DMS153 treated with DMSO at 0.1 percent for 48 hours (cell line): ENCODE data around the gene ALX4.

Source experiments
- DNase-seq: peaks from one replicate; lab custom pipeline; 2025; ENCODE audit not compliant: unreplicated experiment; lab: John Stamatoyannopoulos, UW

The ALX4 gene

GRCh38 chr11:44309478-44310205, at the start of gene ALX4:
Gene ALX4, minus strand, starts transcription at chr11:44310139. Its CDS starts 77 bp downstream, at chr11:44310062.
- no peak for DNase-seq

GRCh38 chr11:44359162-44359561, 49.2 kb upstream of the ALX4 start:
- no peak for DNase-seq

GRCh38 chr11:44358713-44359112, 48.8 kb upstream of the ALX4 start:
- no peak for DNase-seq

GRCh38 chr11:44357711-44358110, 47.8 kb upstream of the ALX4 start:
- no peak for DNase-seq

GRCh38 chr11:44356351-44356750, 46.4 kb upstream of the ALX4 start:
- no peak for DNase-seq

- no peak for DNase-seq
Observed at GRCh38 chr11:44351898-44352498, 42.1 kb upstream of the ALX4 start.

GRCh38 chr11:44351006-44351660, 41.2 kb upstream of the ALX4 start:
- DNase-seq = no peak

- no peak for DNase-seq
Observed at GRCh38 chr11:44349328-44349727, 39.4 kb upstream of the ALX4 start.

GRCh38 chr11:44348721-44349120, 38.8 kb upstream of the ALX4 start:
- DNase-seq = no peak

- no peak for DNase-seq
Observed at GRCh38 chr11:44348114-44348513, 38.2 kb upstream of the ALX4 start.

GRCh38 chr11:44347538-44347937, 37.6 kb upstream of the ALX4 start:
- no peak for DNase-seq

- DNase-seq = no peak
Observed at GRCh38 chr11:44346983-44347382, 37.0 kb upstream of the ALX4 start.

- DNase-seq = no peak
Observed at GRCh38 chr11:44345781-44346180, 35.8 kb upstream of the ALX4 start.

GRCh38 chr11:44344921-44345320, 35.0 kb upstream of the ALX4 start:
- DNase-seq = no peak

GRCh38 chr11:44344423-44344820, 34.5 kb upstream of the ALX4 start:
- no peak for DNase-seq

GRCh38 chr11:44343778-44344422, 34.0 kb upstream of the ALX4 start:
- DNase-seq = no peak

GRCh38 chr11:44342616-44343015, 32.7 kb upstream of the ALX4 start:
- no peak for DNase-seq

- DNase-seq = no peak
Observed at GRCh38 chr11:44340656-44341055, 30.7 kb upstream of the ALX4 start.

- no peak for DNase-seq
Observed at GRCh38 chr11:44339530-44339883, 29.6 kb upstream of the ALX4 start.

GRCh38 chr11:44338698-44339529, 29.0 kb upstream of the ALX4 start:
- DNase-seq = no peak

GRCh38 chr11:44338026-44338425, 28.1 kb upstream of the ALX4 start:
- no peak for DNase-seq
